MM.1S (cell line): ENCODE results near the gene COG2.

ENCODE experiments used
- CTCF ChIP-seq: fragments of 300-600 bp; sonication (generic); IDR thresholded peaks from 2 replicates; pipeline ENCODE4 v1.5.1; 2016; ENCODE audit warnings: antibody characterized with exemption, low read length, mixed read lengths
- EZH2 ChIP-seq: fragments of 300-600 bp; sonication (generic); optimal IDR thresholded peaks from 2 replicates; pipeline ENCODE3; 2017; ENCODE audit warnings: low read depth, mild to moderate bottlenecking, antibody characterized with exemption, low read length, mixed read lengths
- EZH2phosphoT487 ChIP-seq: fragments of 300-600 bp; sonication (generic); IDR thresholded peaks from 2 replicates; pipeline ENCODE4 v1.6.1; 2018; ENCODE audit warnings: antibody characterized with exemption, low read length

GRCh38 chr1:230680300-230681025, 38.2 kb downstream of the COG2 start:
- no peak for TF ChIP-seq CTCF
- no peak for TF ChIP-seq EZH2phosphoT487
- TF ChIP-seq EZH2: no peak
